ENCODE results near the gene DOCK2.

DNA sequence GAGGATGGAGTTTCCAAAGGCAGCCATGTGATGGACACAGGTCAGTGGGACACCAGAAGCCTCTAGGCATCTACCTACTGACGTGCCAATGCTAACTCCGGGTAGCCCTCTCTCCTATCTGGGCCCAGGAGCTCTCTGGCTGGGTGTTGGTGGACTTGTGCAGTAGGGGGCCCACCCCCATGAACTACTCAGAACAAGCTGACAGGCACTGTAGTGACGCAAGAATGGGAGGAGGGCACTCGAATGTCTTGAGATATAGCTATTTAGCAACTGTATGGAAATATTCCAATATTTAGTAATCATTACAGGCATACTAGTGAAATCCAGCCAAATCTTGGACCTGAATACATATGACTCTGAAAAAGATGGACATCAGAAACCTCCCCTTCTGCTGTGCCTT lies 5.7 kb upstream of the DOCK2 start:
- TF ChIP-seq CTCF (IDR thresholded peaks at IDR 0.05; ENCODE audit: low read length) (no peak), EZH2phosphoT487 (IDR thresholded peaks at IDR 0.05; ENCODE audit: low read length) (no peak), EZH2 (optimal IDR thresholded peaks at IDR 0.05; ENCODE audit: low read depth, low read length) (no peak)

Data from MM.1S (cell line).